Endothelial cell of umbilical vein (primary cell): Measurements from ENCODE around the gene VWA8. TPM values are rescaled to one million over a fixed set of nuclear protein-coding genes. Genes with fewer than 3 reads are reported as not detected.

Experiments used
- BruUV-seq: library from RNA; stranded (reverse); fragments of 400-500 nt; replicated peaks from 2 replicates; lab custom pipeline; 2021; lab: Mats Ljungman, UMichigan
- CTCF ChIA-PET: fragments of 300-600, 350-600 bp; sonication (Branson Sonifier 250); formaldehyde crosslinking; loops from one replicate; lab custom pipeline; 2021; ENCODE audit warnings: antibody characterized with exemption, inconsistent platforms; lab: Charles Lee
- POLR2A ChIA-PET: fragments of 300-600, 350-600 bp; sonication (Branson Sonifier 250); formaldehyde crosslinking; loops from one replicate; lab custom pipeline; 2021; ENCODE audit warnings: antibody characterized with exemption, inconsistent platforms; lab: Charles Lee
- DNase-seq: peaks from one replicate; pipeline ENCODE4 v3.0.0-alpha.2; 2011; ENCODE audit warnings: low read depth, low spot score
- FAIRE-seq: peaks from 2 replicates; lab custom pipeline; 2011; peaks lifted over from hg19 to GRCh38; lab: Jason Lieb, UNC
- H2AFZ ChIP-seq: 2 replicates; pipeline ENCODE4 v1.6.0; 2012; ENCODE audit warnings: low read depth, low read length, control low read depth, inconsistent platforms
- H3K27ac ChIP-seq: 2 replicates; pipeline ENCODE4 v1.5.1; 2011; ENCODE audit warnings: low read depth, mild to moderate bottlenecking, control low read depth, low read length, moderate library complexity; ENCODE audit not compliant: insufficient read depth
- H3K27me3 ChIP-seq, 2 experiments: 2 replicates each; pipeline versions ENCODE4 v1.6.0 to v1.6.1; 2011; ENCODE audit warnings: low read length in 2 of 2, mixed read lengths in 1 of 2; ENCODE audit not compliant: control insufficient read depth in 2 of 2, insufficient read depth in 2 of 2
- H3K36me3 ChIP-seq, 2 experiments: 2 replicates in 1 of 2; 3 replicates in 1 of 2; pipeline ENCODE4 v1.5.1; 2011; ENCODE audit warnings: low read length in 2 of 2, mild to moderate bottlenecking in 1 of 2, moderate library complexity in 1 of 2; ENCODE audit not compliant: control insufficient read depth in 2 of 2, insufficient read depth in 2 of 2; ENCODE audit errors: extremely low read depth in 1 of 2
- H3K4me1 ChIP-seq: 3 replicates; pipeline ENCODE4 v1.5.1; 2011; ENCODE audit warnings: mild to moderate bottlenecking, low read length; ENCODE audit not compliant: control insufficient read depth, insufficient read depth; ENCODE audit errors: extremely low read depth
- H3K4me2 ChIP-seq: 2 replicates; pipeline ENCODE4 v1.6.1; 2011; ENCODE audit warnings: low read length, control low read depth, mixed read lengths; ENCODE audit not compliant: insufficient read depth
- H3K4me3 ChIP-seq, 3 experiments: fragments of 200-600 bp in 1 of 3; sonication (generic), shearing (Covaris generic) in 1 of 3; replicated peaks in 1 of 3; 2 replicates each; pipeline ENCODE4 v1.5.1; 2011 to 2016; ENCODE audit warnings: control low read depth in 3 of 3, low read length in 3 of 3, mild to moderate bottlenecking in 2 of 3, inconsistent platforms in 1 of 3, low read depth in 1 of 3, moderate library complexity in 1 of 3; ENCODE audit not compliant: insufficient read depth in 1 of 3
- H3K79me2 ChIP-seq: 2 replicates; pipeline ENCODE4 v1.6.0; 2012; ENCODE audit warnings: low read length, inconsistent platforms; ENCODE audit not compliant: control insufficient read depth, insufficient read depth
- H3K9ac ChIP-seq: replicated peaks from 2 replicates; pipeline ENCODE3; 2011; ENCODE audit warnings: low read length, control low read depth; ENCODE audit not compliant: insufficient read depth; ENCODE audit errors: extremely low read depth
- H3K9me1 ChIP-seq: replicated peaks from 3 replicates; pipeline ENCODE4 v1.6.0; 2011; ENCODE audit warnings: mild to moderate bottlenecking, low read length; ENCODE audit not compliant: control insufficient read depth, insufficient read depth; ENCODE audit errors: extremely low read depth
- H3K9me3 ChIP-seq: replicated peaks from 2 replicates; pipeline ENCODE4 v1.5.1; 2012; ENCODE audit warnings: low read length, inconsistent platforms; ENCODE audit not compliant: control insufficient read depth, insufficient read depth
- H4K20me1 ChIP-seq: replicated peaks from 2 replicates; pipeline ENCODE3; 2011; ENCODE audit warnings: mild to moderate bottlenecking, low read length; ENCODE audit not compliant: control insufficient read depth, insufficient read depth; ENCODE audit errors: extremely low read depth
- EZH2 ChIP-seq: IDR thresholded peaks from 2 replicates; pipeline ENCODE4 v1.6.1; 2012; ENCODE audit warnings: borderline replicate concordance, low read depth, mild to moderate bottlenecking, moderate library complexity, low read length, inconsistent platforms; ENCODE audit not compliant: severe bottlenecking
- FOS ChIP-seq: IDR thresholded peaks from 2 replicates; pipeline ENCODE4 v1.6.1; 2011; ENCODE audit warnings: mild to moderate bottlenecking, low read length, moderate library complexity, borderline replicate concordance; ENCODE audit not compliant: insufficient read depth
- GATA2 ChIP-seq: IDR thresholded peaks from 2 replicates; pipeline ENCODE4 v1.7.0; 2011; ENCODE audit warnings: low read depth, mild to moderate bottlenecking, moderate library complexity, mixed read lengths, low read length; ENCODE audit not compliant: insufficient read length, insufficient read depth
- JUN ChIP-seq: IDR thresholded peaks from 2 replicates; pipeline ENCODE4 v1.6.1; 2011; ENCODE audit warnings: borderline replicate concordance, low read depth; ENCODE audit not compliant: insufficient read length, insufficient read depth
- MYC ChIP-seq: IDR thresholded peaks from one replicate; pipeline ENCODE4 v1.6.1; 2011; ENCODE audit warnings: mild to moderate bottlenecking, low read depth, low read length
- POLR2A ChIP-seq: IDR thresholded peaks from 2 replicates; pipeline ENCODE4 v1.6.1; 2012; ENCODE audit warnings: low read depth, mild to moderate bottlenecking, control low read depth, low read length
- POLR2AphosphoS5 ChIP-seq: IDR thresholded peaks from 2 replicates; pipeline ENCODE4 v1.6.1; 2012; ENCODE audit warnings: low read depth, mild to moderate bottlenecking, control low read depth, low read length, moderate library complexity; ENCODE audit not compliant: insufficient read depth
- dilution Hi-C: fragments of 300-500 bp; cut with MboI; formaldehyde crosslinking; loops from one replicate; pipeline ENCODE4 v1.15.0; 2019; ENCODE audit warnings: low sequenced_read_pairs; ENCODE audit not compliant: extremely low pct_ligation_motif_present
- intact Hi-C: fragments of 100-400 bp; cut with micrococcal nuclease; formaldehyde crosslinking; loops from one replicate; pipeline ENCODE4 v1.10.0; 2022
- polyA plus RNA-seq, 4 experiments: library from polyadenylated mRNA; depleted of rRNA in 3 of 4; stranded (reverse) in 3 of 4; unstranded in 1 of 4; fragments of >200 nt; gene quantifications; 2 replicates each; pipeline versions ENCODE4 v1.2.1 to v1.2.3, GENCODE V29; 2011 to 2012; ENCODE audit warnings: missing spikeins in 1 of 4
- total RNA-seq: library from RNA; stranded (reverse); gene quantifications from 2 replicates; pipeline ENCODE4 v1.2.3, GENCODE V29; 2021
- TF ChIP-seq, protein P1 (sequence below): IDR thresholded peaks from 2 replicates; pipeline ENCODE4 v1.6.1; 2011; ENCODE audit not compliant: insufficient read depth, insufficient read length
- TF ChIP-seq, protein P2 (sequence below), 2 donors: IDR thresholded peaks; 1 replicate in 1 of 2; 2 replicates in 1 of 2; pipeline ENCODE4 v1.5.1; 2011; ENCODE audit warnings: low read length in 2 of 2, mild to moderate bottlenecking in 2 of 2, moderate library complexity in 2 of 2, control low read depth in 1 of 2, inconsistent platforms in 1 of 2, low read depth in 1 of 2; ENCODE audit not compliant: insufficient read depth in 1 of 2; ENCODE audit errors: extremely low read depth in 1 of 2

VWA8 gene
- total and polyA plus RNA-seq, 2 donors (not counting 3 experiments of a cell fraction or from before 2014, with no cell fraction given), result 2.9 to 11.3 TPM

DNA sequence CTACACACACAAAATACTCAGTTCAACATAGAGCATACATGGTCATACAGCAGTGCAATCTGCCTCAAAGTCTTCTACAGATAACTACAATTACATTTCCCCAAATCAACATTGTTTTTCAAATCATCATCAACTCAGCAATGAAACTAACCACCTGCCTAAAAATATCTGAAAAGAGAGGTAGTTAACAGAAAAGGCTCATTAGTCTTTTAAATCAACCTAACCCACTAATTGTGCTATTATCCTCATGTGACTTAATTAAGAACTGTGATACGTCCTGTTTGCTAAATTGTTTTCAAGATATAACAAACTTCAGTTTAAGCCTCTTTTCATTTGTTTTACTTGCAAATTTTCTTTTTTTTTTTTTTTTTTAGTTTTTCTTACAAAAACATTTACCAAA is 65.4 kb downstream of the VWA8 start:
- FAIRE-seq, result no peak

More for the DNA sequence above, 65.4 kb downstream of the VWA8 start:
- ChIA-PET POLR2A (no interaction called here), CTCF (no interaction called here)
- no peaks in the 10 kb centered on the region for H3K36me3 ChIP-seq
- H3K9me3 ChIP-seq, result no peaks in the 10 kb centered on the region
- no TSS peak for BruUV-seq
- no peaks in the 10 kb centered on the region for H3K4me1 ChIP-seq
- no peak overlapping the region for H3K4me2 ChIP-seq
- H3K9ac ChIP-seq, result no peak overlapping the region
- H4K20me1 ChIP-seq, result no peaks in the 10 kb centered on the region
- TF ChIP-seq MYC, result no peak
- no peak for TF ChIP-seq POLR2AphosphoS5
- TF ChIP-seq JUN, result no peak
- TF ChIP-seq, protein P1, sequence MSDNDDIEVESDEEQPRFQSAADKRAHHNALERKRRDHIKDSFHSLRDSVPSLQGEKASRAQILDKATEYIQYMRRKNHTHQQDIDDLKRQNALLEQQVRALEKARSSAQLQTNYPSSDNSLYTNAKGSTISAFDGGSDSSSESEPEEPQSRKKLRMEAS, result no peak
- TF ChIP-seq POLR2A, result no peak
- no peak for TF ChIP-seq EZH2
- no peak for TF ChIP-seq FOS
- no peak for TF ChIP-seq GATA2
- TF ChIP-seq, protein P2, sequence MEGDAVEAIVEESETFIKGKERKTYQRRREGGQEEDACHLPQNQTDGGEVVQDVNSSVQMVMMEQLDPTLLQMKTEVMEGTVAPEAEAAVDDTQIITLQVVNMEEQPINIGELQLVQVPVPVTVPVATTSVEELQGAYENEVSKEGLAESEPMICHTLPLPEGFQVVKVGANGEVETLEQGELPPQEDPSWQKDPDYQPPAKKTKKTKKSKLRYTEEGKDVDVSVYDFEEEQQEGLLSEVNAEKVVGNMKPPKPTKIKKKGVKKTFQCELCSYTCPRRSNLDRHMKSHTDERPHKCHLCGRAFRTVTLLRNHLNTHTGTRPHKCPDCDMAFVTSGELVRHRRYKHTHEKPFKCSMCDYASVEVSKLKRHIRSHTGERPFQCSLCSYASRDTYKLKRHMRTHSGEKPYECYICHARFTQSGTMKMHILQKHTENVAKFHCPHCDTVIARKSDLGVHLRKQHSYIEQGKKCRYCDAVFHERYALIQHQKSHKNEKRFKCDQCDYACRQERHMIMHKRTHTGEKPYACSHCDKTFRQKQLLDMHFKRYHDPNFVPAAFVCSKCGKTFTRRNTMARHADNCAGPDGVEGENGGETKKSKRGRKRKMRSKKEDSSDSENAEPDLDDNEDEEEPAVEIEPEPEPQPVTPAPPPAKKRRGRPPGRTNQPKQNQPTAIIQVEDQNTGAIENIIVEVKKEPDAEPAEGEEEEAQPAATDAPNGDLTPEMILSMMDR (IDR thresholded peaks at IDR 0.05; ENCODE audit: extremely low read depth in 1 of 2, insufficient read depth in 1 of 2, low read depth in 1 of 2, low read length in 2 of 2), result no peak
- no peak overlapping the region for H2AFZ ChIP-seq
- H3K4me3 ChIP-seq, result no peak overlapping the region
- H3K27ac ChIP-seq, result no peak overlapping the region
- intact Hi-C loops, result no loop called here
- H3K27me3 ChIP-seq, result no peaks in the 10 kb centered on the region
- DNase-seq, result no peak
- dilution Hi-C loops, result no loop called here
- no peaks in the 10 kb centered on the region for H3K9me1 ChIP-seq
- H3K79me2 ChIP-seq, result no peaks in the 10 kb centered on the region
